GM18951 (cell line): Measurements from ENCODE around the gene INPP4B.

ENCODE experiments used
- POLR2A ChIP-seq: IDR thresholded peaks from 4 replicates; pipeline ENCODE4 v1.6.1; 2011; ENCODE audit warnings: mild to moderate bottlenecking; ENCODE audit not compliant: insufficient read length, insufficient read depth; ENCODE audit errors: extremely low read depth
- in situ Hi-C: fragments of 300-500 bp; cut with MboI; formaldehyde crosslinking; loops from one replicate; pipeline ENCODE4 v1.12.0; 2022; ENCODE audit warnings: low sequenced_read_pairs, mixed read lengths, inconsistent platforms; ENCODE audit not compliant: unreplicated experiment

INPP4B gene

GRCh38 chr4:142480244-142480643 is 365.9 kb downstream of the INPP4B start:
- no peak for TF ChIP-seq POLR2A
- in situ Hi-C loops = no loop called here

GRCh38 chr4:142475663-142476062 is 370.4 kb downstream of the INPP4B start:
- TF ChIP-seq POLR2A = no peak
- in situ Hi-C loops = no loop called here

- no peak for TF ChIP-seq POLR2A
Observed at GRCh38 chr4:142474398-142475087, 371.6 kb downstream of the INPP4B start.

GRCh38 chr4:142473960-142474338 is 372.2 kb downstream of the INPP4B start:
- in situ Hi-C loops = no loop called here
- no peak for TF ChIP-seq POLR2A

More at GRCh38 chr4:142474398-142475087, 371.6 kb downstream of the INPP4B start:
- in situ Hi-C loops = no loop called here

GRCh38 chr4:142473218-142473959 is 372.7 kb downstream of the INPP4B start:
- TF ChIP-seq POLR2A = no peak
- in situ Hi-C loops = no loop called here

- in situ Hi-C loops = no loop called here
- TF ChIP-seq POLR2A = no peak
Observed at GRCh38 chr4:142467088-142467487, 379.0 kb downstream of the INPP4B start.

GRCh38 chr4:142465526-142465925 is 380.6 kb downstream of the INPP4B start:
- in situ Hi-C loops = no loop called here
- no peak for TF ChIP-seq POLR2A

- TF ChIP-seq POLR2A = no peak
Observed at GRCh38 chr4:142463206-142463605, 382.9 kb downstream of the INPP4B start.

GRCh38 chr4:142452161-142452855 is 393.8 kb downstream of the INPP4B start:
- in situ Hi-C loops = no loop called here
- TF ChIP-seq POLR2A = no peak

More at GRCh38 chr4:142463206-142463605, 382.9 kb downstream of the INPP4B start:
- in situ Hi-C loops = no loop called here

GRCh38 chr4:142449771-142450373 is 396.2 kb downstream of the INPP4B start:
- no peak for TF ChIP-seq POLR2A
- in situ Hi-C loops = no loop called here

- in situ Hi-C loops = no loop called here
Observed at GRCh38 chr4:142447009-142447408, 399.1 kb downstream of the INPP4B start.

GRCh38 chr4:142443469-142443868 is 402.6 kb downstream of the INPP4B start:
- no peak for TF ChIP-seq POLR2A
- in situ Hi-C loops = no loop called here

More at GRCh38 chr4:142447009-142447408, 399.1 kb downstream of the INPP4B start:
- TF ChIP-seq POLR2A = no peak

GRCh38 chr4:142440093-142440492 is 406.0 kb downstream of the INPP4B start:
- no peak for TF ChIP-seq POLR2A
- in situ Hi-C loops = no loop called here
